Glutamatergic neuron (in vitro differentiated cells): ENCODE measurements around the gene SIPA1L3. TPM values are rescaled to one million over a fixed set of nuclear protein-coding genes. Genes with fewer than 3 reads are reported as not detected.
A peak's percentile ranks its signal among the peaks of the same experiment; 100 is the strongest.

Source experiments
- DNase-seq: peaks from one replicate; pipeline ENCODE4 v3.0.0; 2022
- H3K27ac Mint-ChIP-seq: one replicate; pipeline ENCODE4 v1.8.0; 2020; ENCODE audit warnings: mild to moderate bottlenecking, mixed read lengths, inconsistent platforms; ENCODE audit not compliant: unreplicated experiment
- H3K27me3 Mint-ChIP-seq: one replicate; pipeline ENCODE4 v1.8.0; 2020; ENCODE audit warnings: mild to moderate bottlenecking, moderate library complexity, mixed read lengths, inconsistent platforms; ENCODE audit not compliant: unreplicated experiment
- H3K36me3 Mint-ChIP-seq: one replicate; pipeline ENCODE4 v1.8.0; 2020; ENCODE audit warnings: mild to moderate bottlenecking, mixed read lengths, inconsistent platforms; ENCODE audit not compliant: unreplicated experiment
- H3K4me1 Mint-ChIP-seq: one replicate; pipeline ENCODE4 v1.8.0; 2020; ENCODE audit warnings: mild to moderate bottlenecking, low read depth, mixed read lengths, inconsistent platforms; ENCODE audit not compliant: unreplicated experiment
- H3K4me3 Mint-ChIP-seq: one replicate; pipeline ENCODE4 v1.8.0; 2020; ENCODE audit warnings: mild to moderate bottlenecking, mixed read lengths, inconsistent platforms; ENCODE audit not compliant: unreplicated experiment
- H3K9me3 Mint-ChIP-seq: one replicate; pipeline ENCODE4 v1.8.0; 2020; ENCODE audit warnings: mild to moderate bottlenecking, moderate library complexity, mixed read lengths, inconsistent platforms; ENCODE audit not compliant: unreplicated experiment
- CTCF ChIP-seq: fragments of 200-600 bp; sonication (generic); IDR thresholded peaks from one replicate; pipeline ENCODE4 v1.5.0; 2021; ENCODE audit not compliant: partially characterized antibody, unreplicated experiment
- total RNA-seq: library from RNA; stranded (reverse); fragmentation: NEBNext Ultra II Directional; extraction: Animal tissue kit (Norgen Biotek cat#: 25700); gene quantifications from one replicate; pipeline ENCODE4 v1.2.1, GENCODE V29; 2021; ENCODE audit not compliant: unreplicated experiment

Gene SIPA1L3
- total RNA-seq, 1 donor from 2014 or later = 97.7 TPM

- H3K27me3 Mint-ChIP-seq = peaks cover 24% of the 10 kb centered on the region
- no peak for DNase-seq
- peaks cover 47% of the 10 kb centered on the region for H3K4me1 Mint-ChIP-seq
- no peak for TF ChIP-seq CTCF
- H3K4me3 Mint-ChIP-seq = peak overlapping the region; percentile 56
- peaks cover 18% of the 10 kb centered on the region for H3K9me3 Mint-ChIP-seq
- H3K27ac Mint-ChIP-seq = peak overlapping the region; percentile 99
- peaks cover 7% of the 10 kb centered on the region for H3K36me3 Mint-ChIP-seq
These were observed 128.8 kb downstream of the SIPA1L3 start for GRCh38 chr19:38035515-38036495.

- peak; percentile 56 for DNase-seq
- Mint-ChIP-seq H3K27ac (peak overlapping the region; percentile 99), H3K4me3 (peak overlapping the region; percentile 87), H3K36me3 (peaks cover 3% of the 10 kb centered on the region), H3K4me1 (peaks cover 47% of the 10 kb centered on the region), H3K27me3 (peaks cover 25% of the 10 kb centered on the region), H3K9me3 (peaks cover 18% of the 10 kb centered on the region)
- no peak for TF ChIP-seq CTCF
These were observed 130.0 kb downstream of the SIPA1L3 start for GRCh38 chr19:38036707-38037611.

- Mint-ChIP-seq H3K27me3 (peaks cover 29% of the 10 kb centered on the region), H3K4me1 (peaks cover 43% of the 10 kb centered on the region), H3K27ac (no peak overlapping the region), H3K9me3 (peaks cover 17% of the 10 kb centered on the region), H3K4me3 (no peak overlapping the region), H3K36me3 (peaks cover 9% of the 10 kb centered on the region)
- TF ChIP-seq CTCF = no peak
- DNase-seq = no peak
These were observed 133.0 kb downstream of the SIPA1L3 start for GRCh38 chr19:38039966-38040365.

GRCh38 chr19:38042132-38042531 is 135.1 kb downstream of the SIPA1L3 start:
- H3K27me3 Mint-ChIP-seq = peaks cover 16% of the 10 kb centered on the region
- TF ChIP-seq CTCF = no peak
- peaks cover 9% of the 10 kb centered on the region for H3K36me3 Mint-ChIP-seq
- peaks cover 9% of the 10 kb centered on the region for H3K9me3 Mint-ChIP-seq
- peak overlapping the region; percentile 31 for H3K27ac Mint-ChIP-seq
- no peak for DNase-seq
- no peak overlapping the region for H3K4me3 Mint-ChIP-seq
- H3K4me1 Mint-ChIP-seq = peaks cover 30% of the 10 kb centered on the region
